Activated gamma-delta T cell treated with anti-CD3 and anti-CD28 coated beads, Interleukin-2, amount 50 U/mL, for 16 hours (primary cell): ENCODE measurements around the gene NCCRP1.

Experiments
- DNase-seq: peaks from one replicate; pipeline ENCODE4 v3.0.0-alpha.2; 2020; ENCODE audit warnings: low read depth

The NCCRP1 gene, protein sequence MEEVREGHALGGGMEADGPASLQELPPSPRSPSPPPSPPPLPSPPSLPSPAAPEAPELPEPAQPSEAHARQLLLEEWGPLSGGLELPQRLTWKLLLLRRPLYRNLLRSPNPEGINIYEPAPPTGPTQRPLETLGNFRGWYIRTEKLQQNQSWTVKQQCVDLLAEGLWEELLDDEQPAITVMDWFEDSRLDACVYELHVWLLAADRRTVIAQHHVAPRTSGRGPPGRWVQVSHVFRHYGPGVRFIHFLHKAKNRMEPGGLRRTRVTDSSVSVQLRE

DNA sequence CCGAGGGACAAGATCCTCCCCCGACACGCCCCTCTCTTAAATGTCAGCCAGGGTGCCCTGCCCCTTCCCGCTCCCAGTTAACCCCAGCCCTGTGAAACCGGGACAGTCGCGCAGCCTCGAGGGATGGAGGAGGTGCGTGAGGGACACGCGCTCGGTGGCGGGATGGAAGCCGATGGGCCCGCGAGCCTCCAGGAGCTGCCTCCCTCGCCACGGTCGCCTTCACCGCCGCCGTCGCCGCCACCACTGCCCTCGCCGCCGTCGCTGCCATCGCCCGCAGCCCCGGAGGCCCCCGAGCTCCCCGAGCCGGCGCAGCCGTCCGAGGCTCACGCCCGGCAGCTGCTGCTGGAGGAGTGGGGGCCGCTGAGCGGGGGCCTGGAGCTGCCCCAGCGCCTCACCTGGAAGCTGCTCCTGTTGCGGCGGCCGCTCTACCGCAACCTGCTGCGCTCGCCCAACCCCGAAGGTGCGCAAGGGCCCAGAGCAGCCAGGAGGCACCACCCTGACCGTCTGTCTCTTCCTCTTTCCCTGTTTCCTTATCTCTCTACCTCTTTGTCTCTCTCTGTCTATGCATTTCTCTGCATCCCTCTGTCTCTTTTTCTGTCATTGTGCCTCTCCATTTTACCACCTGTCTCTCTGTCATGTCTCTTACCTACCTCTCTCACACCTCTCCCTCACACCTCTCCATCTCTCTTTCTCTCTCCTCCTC lies at the start of gene NCCRP1:
Gene NCCRP1 (plus strand): TSS at position 105 of the 703 bp plus-strand sequence. CDS start 19 bp downstream, at position 124.
- no peak for DNase-seq

DNA sequence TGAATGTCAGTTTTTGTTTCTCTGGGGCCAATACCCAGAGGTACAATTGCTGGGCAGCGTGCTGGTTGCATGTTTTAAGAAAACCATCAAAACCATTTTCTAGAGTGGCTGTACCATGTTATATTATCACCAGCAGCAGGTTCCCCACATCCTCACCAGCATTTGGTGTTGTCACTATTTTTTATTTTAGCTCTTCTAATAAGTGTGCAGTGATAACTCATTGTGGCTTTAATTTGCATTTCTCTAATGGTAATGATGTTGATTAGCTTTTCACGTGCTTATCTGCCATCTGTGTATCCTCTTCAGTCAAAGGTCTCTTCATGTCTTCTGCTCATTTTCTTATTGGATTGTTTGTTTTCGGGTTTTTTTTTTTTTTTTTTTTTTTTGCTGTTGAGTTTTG lies 49.3 kb upstream of the NCCRP1 start:
- no peak for DNase-seq

DNA sequence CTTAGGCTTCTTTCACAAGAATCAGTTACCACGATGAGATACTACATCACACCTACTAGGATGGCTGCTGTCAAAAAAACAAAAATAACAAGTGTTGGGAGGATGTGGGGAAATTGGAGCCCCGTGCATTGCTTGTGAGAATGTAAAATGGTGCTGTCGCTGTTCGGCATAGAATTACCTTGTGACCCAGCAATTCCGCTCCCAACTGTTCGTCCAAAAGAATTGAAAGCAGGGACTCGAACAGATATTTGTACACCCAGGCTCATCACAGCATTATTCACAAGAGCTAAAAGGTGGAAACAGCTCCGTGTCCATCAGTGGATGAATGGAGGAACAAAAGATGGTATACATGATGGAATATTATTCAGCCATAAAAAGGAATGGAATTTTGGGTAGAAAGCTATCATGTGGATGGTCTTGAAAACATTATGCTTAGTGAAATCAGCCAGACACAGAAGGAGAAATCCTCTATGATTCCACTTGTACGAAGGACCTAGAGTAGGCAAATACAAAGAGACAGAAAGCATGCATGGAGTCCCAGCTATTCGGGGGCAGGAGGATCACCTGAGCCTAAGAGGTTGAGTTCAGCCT lies 47.7 kb upstream of the NCCRP1 start:
- DNase-seq: no peak

DNA sequence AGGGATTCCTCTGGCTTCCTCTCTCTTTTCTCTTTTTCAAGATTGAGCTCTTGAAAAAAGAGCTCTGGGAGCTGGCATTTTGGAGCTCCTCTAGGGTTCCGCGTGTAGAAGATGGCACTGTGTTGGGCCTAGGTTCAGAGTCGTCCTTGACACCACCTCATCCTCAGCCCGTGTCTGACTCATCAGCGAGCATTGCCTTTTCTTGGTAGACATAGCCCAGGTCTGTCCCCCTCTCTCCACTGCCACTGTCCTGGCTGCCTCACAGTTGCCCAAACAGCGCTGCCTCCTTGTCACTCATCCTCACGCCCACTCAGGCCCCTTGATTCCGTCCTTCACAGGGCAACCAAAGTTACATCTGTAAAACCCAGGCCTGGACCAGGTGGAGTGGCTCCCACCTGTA lies 46.5 kb upstream of the NCCRP1 start:
- no peak for DNase-seq

DNA sequence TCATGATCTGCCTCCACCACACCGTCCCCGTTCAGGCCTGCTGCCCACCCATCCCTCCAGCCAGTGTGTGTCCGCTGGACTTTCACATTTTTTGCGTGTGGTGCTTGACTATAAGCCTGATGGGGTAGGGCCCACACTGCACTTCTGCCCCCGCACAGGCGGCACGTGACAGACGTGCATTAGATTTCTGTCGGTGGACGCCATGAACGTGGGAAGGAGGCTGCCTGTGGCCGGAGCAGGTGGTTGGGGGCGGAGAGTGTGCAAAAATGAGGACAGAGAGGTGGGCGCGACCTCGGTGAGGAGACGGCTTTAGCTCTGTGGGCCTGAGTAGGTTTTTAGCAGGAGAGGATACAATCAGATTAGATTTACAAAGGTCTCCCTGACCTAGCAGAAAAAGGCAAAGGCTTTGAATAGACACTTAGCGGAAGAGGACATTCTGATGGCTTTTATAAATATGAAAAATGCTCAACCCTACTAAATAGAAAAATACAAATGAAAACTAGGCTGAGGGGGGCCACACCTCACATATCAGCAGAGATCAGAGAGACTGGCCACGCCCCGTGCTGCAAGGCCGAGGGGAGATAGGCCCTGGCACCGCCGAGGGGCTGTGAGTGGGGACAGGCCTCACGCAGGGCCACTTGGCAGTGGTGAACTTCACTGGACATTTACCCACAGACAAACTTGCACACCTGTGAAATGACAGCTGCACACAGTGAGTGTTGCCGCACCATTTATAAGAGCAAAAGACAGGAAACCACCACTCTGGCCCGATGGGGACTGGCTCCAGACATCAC lies 45.8 kb upstream of the NCCRP1 start:
- no peak for DNase-seq

DNA sequence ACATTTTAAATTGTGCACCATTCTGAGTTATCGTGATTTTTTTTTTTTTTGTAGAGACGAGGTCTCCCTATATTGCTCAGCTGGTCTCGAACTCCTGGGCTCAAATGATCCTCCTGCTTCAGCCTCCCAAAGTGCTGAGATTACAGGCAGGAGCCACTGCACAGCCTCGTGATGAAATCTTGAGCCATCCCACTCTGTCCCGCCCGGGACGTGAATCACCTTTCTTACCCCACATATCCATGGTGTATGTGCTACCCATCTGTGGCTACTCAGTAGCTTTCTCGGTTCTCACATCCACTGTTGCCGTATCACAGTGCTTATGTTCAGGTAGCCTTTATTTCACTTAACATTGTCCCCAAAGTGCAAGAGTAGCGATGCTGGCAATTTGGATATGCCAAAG lies 44.7 kb upstream of the NCCRP1 start:
- no peak for DNase-seq

DNA sequence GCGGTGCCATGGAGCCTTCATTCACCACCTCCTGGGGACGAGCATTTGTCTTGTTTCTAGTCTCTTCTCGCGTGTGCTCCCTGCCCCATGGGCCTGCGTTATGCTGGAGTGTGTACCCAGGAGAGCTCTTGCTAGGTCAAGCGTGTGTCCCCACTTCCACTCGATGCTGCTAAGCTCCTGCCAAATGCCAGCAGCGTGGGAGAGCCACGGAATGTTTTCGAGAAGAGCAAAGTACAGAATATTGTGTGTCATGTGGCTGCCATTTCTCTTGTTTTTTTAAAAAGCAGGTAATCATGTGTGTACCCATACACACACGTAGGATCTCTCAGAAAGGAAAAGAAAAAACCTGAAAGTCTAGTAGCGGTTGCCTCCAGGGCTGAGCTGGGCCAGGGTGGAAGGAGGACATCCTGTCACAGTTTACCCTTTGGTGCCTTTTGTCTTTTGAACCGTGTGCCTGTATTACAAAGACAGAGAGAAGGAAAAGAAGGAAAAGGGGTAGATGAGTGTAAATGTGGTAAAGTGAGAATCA lies 42.6 kb upstream of the NCCRP1 start:
- no peak for DNase-seq

DNA sequence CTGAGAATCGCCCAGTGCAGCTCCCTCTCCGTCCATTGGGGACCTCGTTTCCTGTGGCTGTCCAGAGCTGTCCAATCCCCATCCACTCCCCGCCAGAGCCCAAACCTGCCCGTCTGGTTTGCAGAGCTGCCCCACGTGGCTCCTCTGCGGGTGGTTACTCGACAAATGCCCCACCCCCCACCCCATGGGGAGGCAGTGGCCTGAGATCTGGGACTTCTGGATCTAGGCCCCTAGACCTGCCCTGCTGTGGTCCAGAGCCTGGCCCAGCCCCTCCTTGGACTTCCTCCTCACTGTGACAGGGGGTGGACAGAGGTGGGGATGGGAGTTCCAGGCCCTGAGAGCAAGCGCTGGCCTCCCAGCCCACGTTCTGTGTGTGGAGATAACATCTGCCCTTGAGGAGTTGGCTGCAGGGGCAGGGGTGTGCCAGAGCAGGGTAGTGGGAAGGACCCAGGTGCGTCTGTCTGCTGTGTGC lies 42.1 kb upstream of the NCCRP1 start:
- no peak for DNase-seq

DNA sequence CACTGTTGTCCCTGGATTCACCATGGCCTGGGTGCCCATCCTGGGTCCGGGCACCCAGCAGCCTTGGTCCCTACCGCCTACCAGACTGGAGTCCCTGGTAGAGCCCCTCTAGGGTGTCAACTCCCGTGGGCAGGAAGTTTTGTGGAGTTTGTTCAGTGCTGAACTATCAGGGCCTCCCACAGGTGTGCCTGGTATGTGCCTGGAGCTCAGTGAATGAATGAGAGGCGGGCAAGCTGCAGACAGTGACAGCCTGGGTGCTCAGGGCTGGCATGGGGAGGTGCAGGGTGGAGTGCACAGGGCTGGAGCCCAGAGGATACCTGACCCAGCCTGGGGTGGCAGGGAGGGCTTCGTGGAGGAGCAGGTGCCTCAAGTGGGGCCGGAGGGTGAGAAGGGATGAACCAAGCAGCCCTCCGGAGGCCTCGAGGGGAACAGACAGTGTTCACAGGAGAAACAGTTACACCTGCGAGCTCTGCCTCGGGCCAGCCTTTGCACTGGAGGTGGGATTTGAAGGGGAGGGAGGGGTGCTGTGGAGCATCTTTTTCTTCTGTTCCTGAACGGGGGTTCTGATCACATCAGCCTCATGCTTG lies 41.6 kb upstream of the NCCRP1 start:
- no peak for DNase-seq

DNA sequence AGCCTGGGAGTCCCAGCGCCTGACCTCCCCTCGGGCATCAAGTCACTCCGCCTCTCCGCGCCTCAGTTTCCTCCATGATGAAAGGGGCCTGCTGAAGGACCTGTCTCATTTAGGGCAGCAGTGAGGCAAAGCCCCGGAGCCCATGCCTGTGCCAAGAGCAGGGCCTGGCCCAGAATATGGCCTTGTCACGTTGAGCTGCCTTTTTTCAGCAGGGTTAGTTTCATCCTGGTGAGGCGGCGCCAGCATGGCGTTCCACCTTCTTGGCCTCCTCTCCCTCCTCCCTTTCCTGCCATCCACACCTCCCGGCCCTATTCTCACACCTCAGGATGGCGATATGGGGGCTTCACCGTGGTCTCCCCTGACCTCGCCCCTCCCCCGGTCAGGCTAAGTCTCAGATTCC lies 41.0 kb upstream of the NCCRP1 start:
- no peak for DNase-seq

DNA sequence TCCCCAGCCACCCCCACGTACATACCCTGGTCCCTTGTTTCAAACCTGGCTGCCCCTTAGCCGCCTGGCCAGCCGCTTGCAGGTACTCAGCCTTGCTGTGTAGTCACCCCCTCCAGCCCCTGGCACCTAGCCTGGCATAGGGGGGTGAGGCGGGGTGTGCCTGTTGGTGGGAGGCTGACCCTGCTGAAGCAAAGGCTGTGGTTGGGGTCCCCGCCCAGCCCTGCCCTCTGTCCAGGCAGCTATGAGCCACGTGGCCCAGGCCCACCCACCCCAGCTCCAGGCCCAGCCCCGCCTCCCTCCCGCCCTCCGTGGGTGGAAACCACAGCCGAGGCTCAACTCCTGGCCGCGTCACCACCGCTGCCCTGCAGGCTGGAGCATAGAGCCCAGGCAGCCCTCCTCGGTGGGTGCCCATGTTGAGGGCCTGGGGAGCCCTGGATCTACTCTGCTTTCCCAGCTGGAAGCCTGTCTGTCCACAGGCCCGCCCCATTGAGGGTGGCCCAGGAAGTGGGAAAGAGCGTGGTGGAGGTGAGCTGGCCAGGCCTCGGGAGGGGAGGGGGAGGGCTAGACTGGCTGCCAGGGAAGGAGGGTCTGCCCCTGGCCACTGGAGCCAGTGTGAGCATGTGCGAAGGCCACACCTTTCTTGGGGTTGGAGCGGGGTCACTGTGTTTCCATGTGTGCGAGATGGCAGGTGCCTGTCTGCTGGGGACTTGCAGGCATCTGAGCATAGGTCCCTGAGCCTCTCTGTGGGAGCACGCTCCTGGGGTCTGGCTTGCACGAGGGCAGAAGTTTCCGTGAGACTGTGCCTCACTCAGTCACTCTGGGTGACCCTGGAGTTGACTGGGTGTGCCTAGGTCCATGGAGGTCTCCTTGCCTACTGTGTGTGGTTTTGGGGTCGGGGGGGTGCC lies 40.2 kb upstream of the NCCRP1 start:
- DNase-seq: no peak

DNA sequence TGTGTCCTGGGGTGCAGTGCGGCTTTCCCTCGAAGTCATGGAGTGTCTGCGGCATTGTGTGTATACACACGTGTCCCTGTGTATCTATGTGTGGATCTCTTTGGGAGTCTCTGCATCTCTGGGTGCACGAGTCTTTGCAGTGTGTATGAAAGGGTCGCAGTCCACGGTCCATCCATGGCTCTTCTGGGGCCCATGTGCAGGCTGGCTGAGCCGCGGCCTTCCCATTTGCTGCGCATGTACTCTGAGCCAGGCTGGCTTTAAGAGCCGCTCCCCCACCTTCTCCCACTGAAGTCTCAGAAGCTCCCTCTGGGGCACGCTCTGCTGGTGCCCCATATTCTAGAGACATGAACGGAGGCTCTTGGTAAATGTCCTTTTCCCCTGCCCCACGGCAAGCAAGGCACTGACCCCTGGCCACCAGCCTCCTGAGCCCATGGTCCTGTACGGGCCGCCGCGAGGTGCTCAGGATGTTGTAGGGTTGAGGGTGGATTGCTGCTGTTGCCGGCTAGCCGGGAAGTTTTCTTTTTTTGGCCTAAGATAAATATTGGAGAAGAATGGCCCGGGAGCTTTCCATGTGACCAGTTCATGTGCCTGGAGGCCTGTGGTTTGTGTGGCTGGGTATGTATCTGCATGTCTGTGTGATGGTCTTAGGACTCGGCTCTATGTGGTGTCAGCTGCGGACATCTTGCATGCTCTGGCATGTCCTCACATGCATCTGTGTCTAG lies 39.3 kb upstream of the NCCRP1 start:
- DNase-seq: no peak

DNA sequence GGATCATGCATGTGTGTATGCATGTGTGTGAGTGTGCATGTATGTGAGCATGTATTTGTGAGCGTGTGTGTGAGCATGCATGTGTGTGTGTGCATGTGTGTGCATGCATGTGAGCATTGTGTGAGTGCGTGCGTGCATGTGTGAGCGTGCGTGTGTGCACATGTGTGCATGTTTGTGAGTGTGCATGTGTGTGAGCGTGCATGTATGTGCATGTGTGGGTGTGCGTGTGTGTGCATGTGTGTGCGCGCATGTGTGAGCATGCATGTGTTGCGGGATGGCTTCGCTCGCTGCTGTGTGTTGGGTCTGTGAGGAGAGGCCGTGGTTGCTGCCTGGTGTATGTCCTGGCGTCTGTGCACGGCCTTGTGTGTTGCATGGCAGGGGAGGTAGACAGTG lies 38.8 kb upstream of the NCCRP1 start:
- DNase-seq: no peak

DNA sequence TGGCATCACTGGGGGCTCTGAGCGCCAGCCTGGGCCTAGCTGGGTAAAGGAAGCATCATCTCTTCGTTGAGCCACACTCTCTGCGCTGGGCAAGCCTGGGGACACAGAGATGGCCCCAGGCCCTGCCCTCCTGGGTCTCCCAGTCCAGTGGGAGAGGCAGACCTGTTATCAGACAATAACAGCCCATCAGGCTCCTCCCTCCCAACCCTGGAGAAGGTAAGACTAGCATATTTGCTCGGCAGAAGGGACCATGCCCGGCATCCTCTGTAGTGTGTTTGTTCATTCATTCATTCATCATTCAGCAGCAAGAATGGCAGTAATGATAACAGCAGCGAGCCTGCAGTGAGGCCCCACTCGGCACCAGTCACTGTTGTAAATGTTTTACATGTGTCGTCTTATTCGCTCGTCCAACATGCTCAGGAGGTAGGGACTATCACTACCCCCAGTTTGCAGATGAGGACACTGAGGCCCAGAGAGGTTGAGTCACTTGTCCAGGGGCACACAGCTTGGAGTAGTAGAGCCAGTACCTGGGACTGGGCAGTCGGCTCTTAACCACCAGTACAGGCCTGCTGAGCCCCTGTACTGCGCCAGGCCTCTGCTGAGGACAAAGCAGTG lies 38.0 kb upstream of the NCCRP1 start:
- DNase-seq: no peak

DNA sequence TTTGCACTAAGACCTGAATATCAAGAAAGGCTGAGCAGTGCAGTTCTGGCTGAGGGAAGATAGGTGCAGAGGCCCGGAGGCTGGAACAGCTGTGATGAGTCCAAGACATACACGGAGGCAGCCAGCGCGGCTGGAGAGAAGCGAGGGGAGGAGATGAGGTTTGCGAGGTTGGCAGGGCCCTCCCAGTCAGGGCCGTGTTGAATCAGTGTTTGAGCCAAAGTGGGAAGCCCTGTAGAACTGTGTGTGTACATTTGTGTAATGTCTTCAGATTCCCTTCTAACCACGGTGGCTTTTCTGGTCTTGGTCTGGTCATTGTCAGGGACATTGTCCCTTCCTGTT lies 36.3 kb upstream of the NCCRP1 start:
- no peak for DNase-seq

DNA sequence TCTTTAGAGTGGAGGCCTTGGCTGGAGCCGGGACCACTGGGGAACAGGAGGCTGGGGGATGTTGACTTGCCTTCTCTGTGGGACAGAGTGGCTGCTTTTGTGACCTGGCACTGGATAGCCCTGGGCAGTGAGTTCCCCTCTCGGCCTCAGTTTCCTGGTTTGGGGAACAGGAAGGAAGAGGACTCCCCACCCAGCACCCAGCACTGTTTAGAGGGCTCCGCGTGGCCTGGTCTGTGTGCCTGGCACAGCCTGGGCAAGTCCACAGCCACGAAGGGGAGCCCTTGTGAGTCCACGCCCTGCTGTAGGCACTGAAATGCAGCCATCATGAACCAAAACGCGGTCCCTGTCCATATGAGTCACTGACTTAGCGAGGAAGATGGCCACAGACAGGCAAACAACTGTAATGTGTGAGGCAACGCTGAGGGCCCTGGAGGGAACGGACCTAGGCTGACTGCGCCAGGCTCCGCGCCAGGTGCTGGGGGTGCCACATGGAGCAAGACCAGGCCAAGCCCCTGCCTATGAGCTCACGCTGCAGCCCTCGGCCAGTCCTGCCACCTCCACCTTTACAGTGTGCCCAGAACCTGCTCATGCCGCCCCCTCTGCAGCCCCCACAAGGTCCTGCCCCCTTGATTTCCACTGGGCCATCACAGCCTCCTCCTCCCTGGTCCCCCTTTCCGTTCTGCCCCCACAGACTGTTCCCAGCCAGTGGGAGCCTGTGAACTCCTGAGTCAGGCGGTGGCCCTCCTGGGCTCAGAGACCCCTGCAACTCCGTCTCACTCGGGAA lies 35.7 kb upstream of the NCCRP1 start:
- DNase-seq: no peak

DNA sequence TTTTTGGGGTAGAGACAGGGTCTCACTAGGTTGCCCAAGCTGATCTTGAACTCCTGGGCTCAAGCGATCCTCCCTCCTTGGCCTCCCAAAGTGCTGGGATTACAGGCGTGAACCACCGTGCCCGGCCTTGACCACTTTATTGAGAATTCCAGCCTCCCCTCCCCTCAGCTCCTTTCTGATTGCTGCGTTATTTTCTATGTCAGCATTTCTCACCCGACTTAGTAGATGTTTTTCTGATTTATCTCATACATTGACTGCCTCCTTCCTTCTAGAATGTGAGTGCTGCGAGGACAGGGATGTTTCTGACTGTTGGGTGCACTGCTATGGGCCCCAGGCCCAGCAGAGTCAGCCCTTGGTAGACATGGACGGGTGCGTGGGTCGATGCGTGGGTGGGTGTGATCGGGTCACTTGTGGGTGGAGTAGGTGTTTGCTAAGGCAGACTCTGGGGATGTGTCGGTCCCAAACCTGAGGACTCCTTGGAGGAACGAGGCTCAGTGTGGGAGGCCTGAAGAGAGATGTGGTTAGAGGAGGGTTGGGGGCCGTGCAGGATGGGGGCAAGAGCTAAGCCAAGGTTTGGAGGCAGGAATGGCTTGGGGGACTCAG lies 34.2 kb upstream of the NCCRP1 start:
- no peak for DNase-seq

DNA sequence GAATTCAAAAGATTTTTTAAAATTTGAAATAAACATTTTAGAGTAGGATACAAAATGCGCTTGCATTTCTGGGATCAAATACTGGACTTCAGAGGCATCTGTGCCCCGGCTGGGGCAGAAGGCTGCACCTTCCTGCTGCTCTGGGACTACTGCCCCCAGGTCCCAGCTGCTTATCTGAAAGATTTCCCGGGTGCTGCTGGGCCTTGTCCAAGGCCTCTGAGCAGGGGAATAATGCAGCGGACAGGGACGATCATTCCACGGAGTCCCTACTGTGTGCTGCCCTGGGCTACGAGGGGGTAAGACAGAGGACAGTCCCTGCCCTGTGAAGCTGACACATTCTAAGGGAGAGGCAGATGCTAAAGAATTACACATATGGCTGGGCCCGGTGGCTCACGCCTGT lies 33.1 kb upstream of the NCCRP1 start:
- DNase-seq: no peak

DNA sequence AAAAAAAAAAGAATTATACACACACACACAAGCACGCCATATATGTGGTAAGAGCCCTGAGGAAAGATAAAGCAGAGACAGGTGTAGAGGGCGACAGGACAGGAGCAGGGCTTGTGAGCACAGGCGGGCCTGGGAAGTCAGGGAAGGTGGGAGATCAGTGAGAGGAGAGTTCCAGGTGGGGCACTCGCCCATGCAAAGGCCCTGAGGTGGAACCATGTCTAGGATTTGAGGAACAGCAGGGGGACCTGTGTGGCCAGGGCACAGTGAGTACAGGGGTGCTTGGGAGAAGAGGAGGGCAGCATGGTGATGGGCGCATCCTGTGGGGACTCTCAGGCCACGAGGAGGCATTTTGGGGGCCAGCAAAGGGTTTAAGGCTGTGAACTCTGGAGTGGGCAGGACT lies 32.5 kb upstream of the NCCRP1 start:
- DNase-seq: no peak
